Tibial nerve (tissue), 4 donors: ENCODE results near the gene SYTL3. TPM values are rescaled to one million over a fixed set of nuclear protein-coding genes. Genes with fewer than 3 reads are reported as not detected.
"Not testable (repeated sequence)": the region's sequence is repeated elsewhere in the genome, so short reads cannot be mapped to it uniquely, and the experiment has no call there.

Experiments used
- DNase-seq, 2 donors: peaks; one replicate each; pipeline ENCODE4 v3.0.0-alpha.2; 2019; ENCODE audit warnings: low spot score in 2 of 2
- H3K27ac ChIP-seq, 4 donors: fragments of 200-600 bp; sonication (generic) in 3 of 4; one replicate each; pipeline ENCODE4 v1.5.1; 2017 to 2019; ENCODE audit warnings: mild to moderate bottlenecking in 1 of 4
- H3K27me3 ChIP-seq, 2 donors: fragments of 200-600 bp; sonication (generic) in 1 of 2; one replicate each; pipeline versions ENCODE4 v1.5.1 to v1.6.0; 2017 to 2019
- H3K36me3 ChIP-seq, 3 donors: fragments of 200-600 bp; sonication (generic); one replicate each; pipeline ENCODE4 v1.5.1; 2018 to 2019
- H3K4me1 ChIP-seq, 4 donors: fragments of 200-600 bp; sonication (generic) in 3 of 4; one replicate each; pipeline ENCODE4 v1.5.1; 2017 to 2019
- H3K4me3 ChIP-seq, 4 donors: fragments of 200-600 bp; sonication (generic) in 3 of 4; one replicate each; pipeline ENCODE4 v1.5.1; 2017 to 2019; ENCODE audit warnings: mild to moderate bottlenecking in 1 of 4, moderate library complexity in 1 of 4
- H3K9me3 ChIP-seq, 4 donors: fragments of 200-600 bp; sonication (generic) in 3 of 4; one replicate each; pipeline ENCODE4 v1.5.1; 2017 to 2019
- CTCF ChIP-seq, 5 experiments: fragments of 200-600 bp in 3 of 5; fragments of 450-650 bp in 2 of 5; sonication (generic) in 3 of 5; IDR thresholded peaks; one replicate each; pipeline ENCODE4 v1.5.1; 2016 to 2019; ENCODE audit warnings: antibody characterized with exemption in 5 of 5, mild to moderate bottlenecking in 3 of 5, moderate library complexity in 2 of 5
- EP300 ChIP-seq, 2 donors: sonication (generic); formaldehyde crosslinking; IDR thresholded peaks; one replicate each; pipeline ENCODE4 v1.6.1; 2017; ENCODE audit warnings: antibody characterized with exemption in 2 of 2, mild to moderate bottlenecking in 1 of 2
- POLR2A ChIP-seq, 2 donors: fragments of 450-650 bp; IDR thresholded peaks; one replicate each; pipeline ENCODE4 v1.6.1; 2017; ENCODE audit warnings: antibody characterized with exemption in 2 of 2, mild to moderate bottlenecking in 2 of 2, moderate library complexity in 2 of 2
- WGBS, 2 donors: methylation state at CpG; one replicate each; pipeline ENCODE4 v1.1.5; 2018; 5-methylcytosine and 5-hydroxymethylcytosine counted together
- total RNA-seq, 4 donors: library from RNA; depleted of rRNA; stranded (reverse); fragments of >200 nt; gene quantifications; one replicate each; pipeline ENCODE4 v1.1.0, GENCODE V29; 2016

The SYTL3 gene, protein sequence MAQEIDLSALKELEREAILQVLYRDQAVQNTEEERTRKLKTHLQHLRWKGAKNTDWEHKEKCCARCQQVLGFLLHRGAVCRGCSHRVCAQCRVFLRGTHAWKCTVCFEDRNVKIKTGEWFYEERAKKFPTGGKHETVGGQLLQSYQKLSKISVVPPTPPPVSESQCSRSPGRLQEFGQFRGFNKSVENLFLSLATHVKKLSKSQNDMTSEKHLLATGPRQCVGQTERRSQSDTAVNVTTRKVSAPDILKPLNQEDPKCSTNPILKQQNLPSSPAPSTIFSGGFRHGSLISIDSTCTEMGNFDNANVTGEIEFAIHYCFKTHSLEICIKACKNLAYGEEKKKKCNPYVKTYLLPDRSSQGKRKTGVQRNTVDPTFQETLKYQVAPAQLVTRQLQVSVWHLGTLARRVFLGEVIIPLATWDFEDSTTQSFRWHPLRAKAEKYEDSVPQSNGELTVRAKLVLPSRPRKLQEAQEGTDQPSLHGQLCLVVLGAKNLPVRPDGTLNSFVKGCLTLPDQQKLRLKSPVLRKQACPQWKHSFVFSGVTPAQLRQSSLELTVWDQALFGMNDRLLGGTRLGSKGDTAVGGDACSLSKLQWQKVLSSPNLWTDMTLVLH
- total RNA-seq: 1 to 10 TPM; 1.3 to 6.7 (median 3.6) TPM

- Histone ChIP-seq H3K4me1 (peaks cover 0 to 16% (median 0%) of the 10 kb centered on the region in 4 donors), H3K27me3 (no peaks in the 10 kb centered on the region), H3K36me3 (no peaks in the 10 kb centered on the region), H3K9me3 (no peaks in the 10 kb centered on the region), H3K4me3 (no peak within 1 kb of the TSS), H3K27ac (peak within 1 kb of the TSS in 2 of 4 donors; percentile 15 to 68)
- 52 to 55% methylated on average over 15 of the region's 15 CpGs for WGBS, 2 donors
- no peak for DNase-seq
- TF ChIP-seq POLR2A (IDR thresholded peaks at IDR 0.05): peak in 1 of 2 donors; percentile 37
- TF ChIP-seq CTCF (IDR thresholded peaks at IDR 0.05): no peak
- TF ChIP-seq EP300 (IDR thresholded peaks at IDR 0.05): peak in 1 of 2 donors; percentile 57
Observed at GRCh38 chr6:158649289-158650143, at the start of gene SYTL3. Gene SYTL3, plus strand, starts transcription at chr6:158650054. Its CDS starts 13,215 bp downstream, at chr6:158663269.

- DNase-seq: no peak
- no peak overlapping the region for H3K4me3 ChIP-seq
- 83 to 85% methylated on average over 15 of the region's 15 CpGs for WGBS, 2 donors
- H3K27me3 ChIP-seq: no peaks in the 10 kb centered on the region
- H3K4me1 ChIP-seq: no peaks in the 10 kb centered on the region
- H3K9me3 ChIP-seq: no peaks in the 10 kb centered on the region
- peaks cover 0 to 67% (median 13%) of the 10 kb centered on the region in 3 donors for H3K36me3 ChIP-seq
- no peak overlapping the region for H3K27ac ChIP-seq
- no peak for TF ChIP-seq POLR2A (IDR thresholded peaks at IDR 0.05)
- TF ChIP-seq EP300 (IDR thresholded peaks at IDR 0.05): no peak
- no peak for TF ChIP-seq CTCF (IDR thresholded peaks at IDR 0.05)
Observed at GRCh38 chr6:158603261-158604047, 46.4 kb upstream of the SYTL3 start.

DNA sequence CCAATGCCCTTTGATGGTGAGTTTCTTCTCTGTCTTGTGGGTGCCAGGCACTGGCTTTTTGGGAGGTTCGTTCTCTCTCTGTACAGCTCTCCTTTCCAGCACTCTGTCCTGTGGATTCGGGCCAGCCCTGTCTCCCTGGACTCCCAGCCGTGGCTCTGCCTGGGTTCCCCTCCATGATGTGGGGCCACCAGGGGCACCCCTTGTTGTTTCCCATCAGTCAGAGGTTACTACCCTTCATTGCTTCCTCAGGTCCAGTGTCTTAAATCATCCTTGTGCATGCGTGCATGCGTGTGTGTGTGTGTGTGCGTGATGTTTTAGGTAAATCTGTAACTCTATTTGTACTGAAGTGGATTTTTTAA lies 45.8 kb upstream of the SYTL3 start:
- H3K9me3 ChIP-seq: no peaks in the 10 kb centered on the region
- peaks cover 0 to 67% (median 18%) of the 10 kb centered on the region in 3 donors for H3K36me3 ChIP-seq
- H3K4me1 ChIP-seq: no peaks in the 10 kb centered on the region
- DNase-seq: no peak
- H3K4me3 ChIP-seq: no peak overlapping the region
- WGBS, 2 donors: 90 to 93% methylated on average over 6 of the region's 6 CpGs
- no peaks in the 10 kb centered on the region for H3K27me3 ChIP-seq
- no peak for TF ChIP-seq POLR2A (IDR thresholded peaks at IDR 0.05)
- no peak overlapping the region for H3K27ac ChIP-seq

- Histone ChIP-seq H3K27ac (no peak overlapping the region), H3K4me3 (no peak overlapping the region), H3K27me3 (no peaks in the 10 kb centered on the region), H3K9me3 (no peaks in the 10 kb centered on the region), H3K4me1 (no peaks in the 10 kb centered on the region), H3K36me3 (peaks cover 0 to 67% (median 25%) of the 10 kb centered on the region in 3 donors)
- DNase-seq: peak; percentile 25 to 77
- WGBS, 2 donors: 37 to 41% methylated on average over 13 of the region's 13 CpGs
- peak; percentile 60 to 75 (median 64) for TF ChIP-seq CTCF (IDR thresholded peaks at IDR 0.05)
- no peak for TF ChIP-seq POLR2A (IDR thresholded peaks at IDR 0.05)
Observed at GRCh38 chr6:158605266-158605878, 44.5 kb upstream of the SYTL3 start.

DNA sequence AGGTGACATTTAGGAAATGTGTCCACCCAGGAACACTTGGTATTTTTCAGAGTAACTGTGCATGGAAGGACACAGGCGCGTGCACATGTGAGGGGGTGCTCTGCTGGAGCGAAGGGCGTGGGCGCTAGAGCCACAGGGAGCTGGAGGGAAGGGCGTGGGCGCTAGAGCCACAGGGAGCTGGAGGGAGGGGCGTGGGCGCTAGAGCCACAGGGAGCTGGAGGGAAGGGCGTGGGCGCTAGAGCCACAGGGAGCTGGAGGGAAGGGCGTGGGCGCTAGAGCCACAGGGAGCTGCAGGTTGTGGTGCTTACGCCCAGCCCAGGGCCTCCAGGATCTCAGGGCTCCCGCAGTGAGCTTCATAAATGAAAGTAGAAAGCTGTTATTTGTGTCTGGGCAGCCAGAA lies 43.8 kb upstream of the SYTL3 start:
- not testable (repeated sequence) for H3K4me1 ChIP-seq, H3K27me3 ChIP-seq, DNase-seq, H3K4me3 ChIP-seq, H3K27ac ChIP-seq, H3K9me3 ChIP-seq
- H3K36me3 ChIP-seq: peaks cover 0 to 71% (median 27%) of the 10 kb centered on the region in 3 donors
- 82 to 94% methylated on average over 15 of the region's 15 CpGs for WGBS, 2 donors
